ENCODE results near the gene MAPKAPK2.

DNA sequence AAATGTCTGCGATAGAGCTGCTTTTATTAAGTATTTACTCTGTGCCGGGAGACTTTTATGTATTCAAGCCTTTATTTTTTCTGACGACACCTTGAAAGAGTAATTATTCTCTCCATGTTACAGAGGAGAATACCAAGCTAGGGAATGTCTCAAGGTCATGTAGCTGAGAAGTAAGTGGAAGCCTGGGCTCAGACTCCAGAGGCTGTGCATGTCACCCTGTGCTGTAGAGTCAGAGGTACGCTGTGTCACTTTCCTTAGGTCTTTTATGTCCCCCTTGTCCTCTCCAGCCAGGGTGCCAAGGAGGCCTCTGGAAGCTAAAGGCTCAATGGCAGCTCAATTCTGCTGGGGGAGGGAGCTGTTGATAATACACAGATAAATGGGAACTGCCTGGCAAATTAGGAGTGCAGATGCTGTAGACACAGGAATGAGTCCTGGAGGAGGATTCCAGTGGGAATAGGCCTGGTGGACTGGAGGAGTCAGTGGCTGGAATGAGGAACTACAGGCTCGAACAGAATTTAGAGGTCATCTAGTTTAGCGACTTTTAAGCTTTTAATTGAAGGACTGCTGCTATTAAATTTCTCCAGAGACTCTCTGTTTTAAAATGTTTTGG is 76.6 kb downstream of the MAPKAPK2 start:
- TF ChIP-seq, protein P1, sequence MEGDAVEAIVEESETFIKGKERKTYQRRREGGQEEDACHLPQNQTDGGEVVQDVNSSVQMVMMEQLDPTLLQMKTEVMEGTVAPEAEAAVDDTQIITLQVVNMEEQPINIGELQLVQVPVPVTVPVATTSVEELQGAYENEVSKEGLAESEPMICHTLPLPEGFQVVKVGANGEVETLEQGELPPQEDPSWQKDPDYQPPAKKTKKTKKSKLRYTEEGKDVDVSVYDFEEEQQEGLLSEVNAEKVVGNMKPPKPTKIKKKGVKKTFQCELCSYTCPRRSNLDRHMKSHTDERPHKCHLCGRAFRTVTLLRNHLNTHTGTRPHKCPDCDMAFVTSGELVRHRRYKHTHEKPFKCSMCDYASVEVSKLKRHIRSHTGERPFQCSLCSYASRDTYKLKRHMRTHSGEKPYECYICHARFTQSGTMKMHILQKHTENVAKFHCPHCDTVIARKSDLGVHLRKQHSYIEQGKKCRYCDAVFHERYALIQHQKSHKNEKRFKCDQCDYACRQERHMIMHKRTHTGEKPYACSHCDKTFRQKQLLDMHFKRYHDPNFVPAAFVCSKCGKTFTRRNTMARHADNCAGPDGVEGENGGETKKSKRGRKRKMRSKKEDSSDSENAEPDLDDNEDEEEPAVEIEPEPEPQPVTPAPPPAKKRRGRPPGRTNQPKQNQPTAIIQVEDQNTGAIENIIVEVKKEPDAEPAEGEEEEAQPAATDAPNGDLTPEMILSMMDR (IDR thresholded peaks at IDR 0.05), result no peak
- TF ChIP-seq SIN3A (IDR thresholded peaks at IDR 0.05; ENCODE audit: borderline replicate concordance, insufficient read depth, low read depth, low read length) (no peak), POLR2AphosphoS5 (IDR thresholded peaks at IDR 0.05; ENCODE audit: low read depth, low read length) (no peak)
- TF ChIP-seq, protein P2, sequence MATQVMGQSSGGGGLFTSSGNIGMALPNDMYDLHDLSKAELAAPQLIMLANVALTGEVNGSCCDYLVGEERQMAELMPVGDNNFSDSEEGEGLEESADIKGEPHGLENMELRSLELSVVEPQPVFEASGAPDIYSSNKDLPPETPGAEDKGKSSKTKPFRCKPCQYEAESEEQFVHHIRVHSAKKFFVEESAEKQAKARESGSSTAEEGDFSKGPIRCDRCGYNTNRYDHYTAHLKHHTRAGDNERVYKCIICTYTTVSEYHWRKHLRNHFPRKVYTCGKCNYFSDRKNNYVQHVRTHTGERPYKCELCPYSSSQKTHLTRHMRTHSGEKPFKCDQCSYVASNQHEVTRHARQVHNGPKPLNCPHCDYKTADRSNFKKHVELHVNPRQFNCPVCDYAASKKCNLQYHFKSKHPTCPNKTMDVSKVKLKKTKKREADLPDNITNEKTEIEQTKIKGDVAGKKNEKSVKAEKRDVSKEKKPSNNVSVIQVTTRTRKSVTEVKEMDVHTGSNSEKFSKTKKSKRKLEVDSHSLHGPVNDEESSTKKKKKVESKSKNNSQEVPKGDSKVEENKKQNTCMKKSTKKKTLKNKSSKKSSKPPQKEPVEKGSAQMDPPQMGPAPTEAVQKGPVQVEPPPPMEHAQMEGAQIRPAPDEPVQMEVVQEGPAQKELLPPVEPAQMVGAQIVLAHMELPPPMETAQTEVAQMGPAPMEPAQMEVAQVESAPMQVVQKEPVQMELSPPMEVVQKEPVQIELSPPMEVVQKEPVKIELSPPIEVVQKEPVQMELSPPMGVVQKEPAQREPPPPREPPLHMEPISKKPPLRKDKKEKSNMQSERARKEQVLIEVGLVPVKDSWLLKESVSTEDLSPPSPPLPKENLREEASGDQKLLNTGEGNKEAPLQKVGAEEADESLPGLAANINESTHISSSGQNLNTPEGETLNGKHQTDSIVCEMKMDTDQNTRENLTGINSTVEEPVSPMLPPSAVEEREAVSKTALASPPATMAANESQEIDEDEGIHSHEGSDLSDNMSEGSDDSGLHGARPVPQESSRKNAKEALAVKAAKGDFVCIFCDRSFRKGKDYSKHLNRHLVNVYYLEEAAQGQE (IDR thresholded peaks at IDR 0.05; ENCODE audit: insufficient read depth in 1 of 2, low read depth in 2 of 2, low read length in 1 of 2), result no peak
